ENCODE data around the gene SMPD3.

DNA sequence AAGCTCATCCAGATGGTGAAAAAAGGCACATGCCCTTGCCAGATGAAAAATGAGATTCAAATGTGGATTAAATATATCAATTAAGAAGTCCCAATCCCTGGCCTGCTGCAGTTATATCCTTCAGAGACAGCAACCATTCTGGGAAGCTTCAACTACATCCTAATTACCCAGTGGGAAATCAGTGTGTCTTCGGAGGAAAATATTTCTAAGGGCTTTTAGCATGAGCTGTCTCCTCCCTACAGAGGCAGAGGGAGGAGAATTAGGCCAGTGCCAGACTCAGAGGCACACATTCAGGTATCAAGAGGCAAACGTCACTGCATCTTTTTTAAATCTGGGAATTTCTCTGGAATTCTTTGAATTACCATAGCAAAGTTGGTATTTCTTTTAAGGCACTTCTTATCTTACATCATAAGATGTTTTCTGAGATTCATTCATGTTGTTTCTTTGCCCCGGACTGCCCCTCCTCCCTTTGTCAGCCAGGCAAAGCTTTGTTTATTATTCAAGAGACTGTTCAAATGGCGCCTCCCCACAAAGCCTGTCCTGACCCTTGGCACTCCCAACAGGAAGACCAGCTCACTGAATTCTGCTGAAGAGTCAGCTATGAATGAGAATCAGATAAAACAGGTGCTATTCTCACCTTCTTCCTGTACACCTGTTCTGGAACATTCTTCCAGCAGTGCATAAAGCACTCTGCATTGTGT, 38.3 kb upstream of the SMPD3 start:
- no peak for TF ChIP-seq GATA2 (IDR thresholded peaks at IDR 0.05; ENCODE audit: low read depth, low read length)
- TF ChIP-seq GATA3 (IDR thresholded peaks at IDR 0.05; ENCODE audit: low read depth, low read length): no peak
